Small intestine (tissue), 7 donors: ENCODE data around the gene TOLLIP. TPM values are rescaled to one million over a fixed set of nuclear protein-coding genes. Genes with fewer than 3 reads are reported as not detected.

Source experiments
- DNase-seq, 2 donors: peaks; one replicate each; pipeline versions ENCODE4 v3.0.0 to v3.0.0-alpha.2; 2013
- FAIRE-seq: peaks from 2 replicates; lab custom pipeline; 2012; peaks lifted over from hg19 to GRCh38; lab: Jason Lieb, UNC
- H3K27ac ChIP-seq, 3 donors: one replicate each; pipeline ENCODE4 v1.5.1; 2013; ENCODE audit warnings: low read length in 2 of 3, mild to moderate bottlenecking in 2 of 3, control low read depth in 1 of 3, inconsistent platforms in 1 of 3, low read depth in 1 of 3, moderate library complexity in 1 of 3
- H3K27me3 ChIP-seq, 3 donors: one replicate each; pipeline ENCODE4 v1.6.1; 2013; ENCODE audit warnings: low read length in 3 of 3, inconsistent platforms in 1 of 3; ENCODE audit not compliant: control insufficient read depth in 3 of 3, insufficient read depth in 3 of 3
- H3K36me3 ChIP-seq, 3 donors: one replicate each; pipeline ENCODE4 v1.6.1; 2013; ENCODE audit warnings: low read length in 3 of 3, inconsistent platforms in 1 of 3, low read depth in 1 of 3, mild to moderate bottlenecking in 1 of 3, moderate library complexity in 1 of 3; ENCODE audit not compliant: control insufficient read depth in 3 of 3, insufficient read depth in 2 of 3
- H3K4me1 ChIP-seq, 3 donors: one replicate each; pipeline ENCODE4 v1.6.1; 2013; ENCODE audit warnings: low read length in 2 of 3, inconsistent platforms in 1 of 3, low read depth in 1 of 3, mild to moderate bottlenecking in 1 of 3, moderate library complexity in 1 of 3; ENCODE audit not compliant: control insufficient read depth in 3 of 3, insufficient read depth in 2 of 3
- H3K4me3 ChIP-seq, 3 donors: one replicate each; pipeline ENCODE4 v1.5.1; 2013; ENCODE audit warnings: low read length in 3 of 3, control low read depth in 1 of 3, inconsistent platforms in 1 of 3, low read depth in 1 of 3, mild to moderate bottlenecking in 1 of 3, moderate library complexity in 1 of 3
- H3K9me3 ChIP-seq, 2 donors: one replicate each; pipeline ENCODE4 v1.6.1; 2013; ENCODE audit warnings: low read depth in 1 of 2, low read length in 1 of 2; ENCODE audit not compliant: control insufficient read depth in 2 of 2, insufficient read depth in 1 of 2
- WGBS, 3 donors: extraction: QIAGEN DNeasy Blood & Tissue Kit; methylation state at CpG; one replicate each; pipeline ENCODE4 v1.1.7; 2013; 5-methylcytosine and 5-hydroxymethylcytosine counted together
- polyA plus RNA-seq, 4 donors: library from polyadenylated mRNA; stranded (reverse) in 3 of 4; unstranded in 1 of 4; fragments of 200-250 nt in 3 of 4; fragments of 120-200 nt in 1 of 4; gene quantifications; one replicate each; pipeline versions ENCODE4 v1.2.1 to v1.2.3, GENCODE V29; 2013
- donor health status: healthy with polysubstance abuse.
- donor health status: control.
- donor health status: control.
- donor health status: Bipolar disorder and iron deficiency.
- donor health status: healthy.

Gene TOLLIP
- polyA plus RNA-seq, 4 donors, result 33.1 to 57.0 (median 41.0) TPM

DNA sequence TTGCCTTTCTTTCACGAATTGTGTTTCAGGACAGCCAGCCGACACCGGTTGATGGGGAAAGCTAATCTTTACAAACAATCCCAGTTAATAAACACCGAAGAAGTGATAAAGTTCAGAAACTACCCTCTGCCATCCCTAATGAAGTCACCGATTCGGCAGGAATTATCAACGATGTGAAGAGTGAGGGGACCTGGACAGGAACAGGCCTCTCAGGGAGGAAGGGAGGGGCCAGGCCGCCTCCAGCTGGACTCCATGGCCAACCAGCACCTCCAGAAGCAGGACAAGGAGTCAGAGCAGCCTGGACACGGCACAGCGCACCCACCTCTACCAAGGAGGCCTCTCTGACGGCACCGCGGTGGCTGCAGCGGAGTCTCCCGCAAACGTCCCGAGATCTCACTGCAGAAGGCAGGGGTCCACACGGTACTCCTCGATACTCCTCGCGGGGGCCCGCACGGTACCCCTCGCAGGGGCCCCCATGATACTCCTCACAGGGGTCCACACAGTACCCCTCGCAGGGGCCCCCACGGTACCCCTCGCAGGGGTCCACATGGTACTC, 3.9 kb downstream of the TOLLIP start:
- peaks cover 0 to 2% of the 10 kb centered on the region in 2 donors for H3K9me3 ChIP-seq
- DNase-seq (peak; percentile 43 to 68), FAIRE-seq (no peak)
- no peaks in the 10 kb centered on the region for H3K27me3 ChIP-seq
- peak overlapping the region in 2 of 3 donors; percentile 4 to 26 for H3K4me3 ChIP-seq
- H3K36me3 ChIP-seq, result peaks cover 0 to 65% (median 2%) of the 10 kb centered on the region in 3 donors
- peak overlapping the region; percentile 35 to 93 (median 64) for H3K27ac ChIP-seq
- H3K4me1 ChIP-seq, result peaks cover 8 to 75% (median 43%) of the 10 kb centered on the region in 3 donors
- WGBS, 3 donors, result 27 to 68% (median 57%) methylated on average over 27 of the region's 27 CpGs

DNA sequence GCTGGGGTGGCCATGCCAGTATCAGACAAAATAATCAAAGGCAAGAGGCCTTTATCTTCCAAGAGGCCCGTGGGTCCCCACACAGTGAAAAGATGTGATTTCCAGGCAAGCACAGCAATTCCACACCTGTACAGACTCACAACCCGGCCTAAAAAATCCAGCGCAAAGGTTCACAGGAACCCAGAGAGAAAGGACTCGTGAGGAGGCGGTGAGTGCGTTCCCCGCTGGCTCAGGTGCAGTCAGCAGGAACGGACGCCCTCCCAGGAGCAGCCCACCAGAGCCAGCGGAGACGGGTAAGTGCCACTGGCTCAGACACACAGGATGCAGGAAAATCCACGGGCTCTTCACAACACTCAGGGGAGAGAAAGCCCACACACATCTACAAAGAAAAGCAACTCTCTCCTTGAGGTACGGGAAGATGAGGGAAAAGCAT, 4.4 kb downstream of the TOLLIP start:
- DNase-seq (peak in 1 of 2 donors; percentile 57), FAIRE-seq (no peak)
- H3K4me1 ChIP-seq, result peaks cover 8 to 71% (median 42%) of the 10 kb centered on the region in 3 donors
- H3K27ac ChIP-seq, result peak overlapping the region; percentile 35 to 93 (median 64)
- no peaks in the 10 kb centered on the region for H3K9me3 ChIP-seq
- 29 to 65% (median 58%) methylated on average over 13 of the region's 13 CpGs for WGBS, 3 donors
- peak overlapping the region in 1 of 3 donors; percentile 26 for H3K4me3 ChIP-seq
- peaks cover 0 to 70% (median 2%) of the 10 kb centered on the region in 3 donors for H3K36me3 ChIP-seq
- no peaks in the 10 kb centered on the region for H3K27me3 ChIP-seq

- DNase-seq (peak; percentile 86 to 92), FAIRE-seq (no peak)
- H3K36me3 ChIP-seq, result peaks cover 0 to 75% (median 2%) of the 10 kb centered on the region in 3 donors
- peak overlapping the region in 1 of 3 donors; percentile 13 for H3K4me3 ChIP-seq
- peaks cover 8 to 78% (median 42%) of the 10 kb centered on the region in 3 donors for H3K4me1 ChIP-seq
- H3K9me3 ChIP-seq, result no peaks in the 10 kb centered on the region
- H3K27ac ChIP-seq, result peak overlapping the region; percentile 32 to 93 (median 51)
- H3K27me3 ChIP-seq, result no peaks in the 10 kb centered on the region
- 25 to 58% (median 35%) methylated on average over 14 of the region's 14 CpGs for WGBS, 3 donors
These were observed 5.1 kb downstream of the TOLLIP start for GRCh38 chr11:1304380-1304779.

DNA sequence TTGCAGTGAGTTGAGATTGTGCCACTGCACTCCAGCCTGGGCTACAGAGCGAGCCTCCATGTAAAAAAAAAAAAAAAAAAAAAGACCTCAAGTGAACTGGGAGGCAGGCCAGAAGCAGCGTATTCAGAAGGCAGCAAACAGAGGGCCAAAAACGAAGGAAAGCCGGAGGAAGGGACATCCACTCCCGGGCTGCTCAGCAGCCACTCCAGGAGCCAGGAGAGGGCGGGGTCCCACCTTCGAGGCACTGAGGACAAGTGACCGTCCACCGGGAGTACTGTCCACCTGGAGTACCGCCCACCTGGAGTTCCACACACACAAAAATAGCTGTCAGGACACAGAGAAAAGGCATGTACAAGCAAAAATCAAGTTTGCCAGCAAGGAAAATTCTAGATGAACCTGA, 5.5 kb downstream of the TOLLIP start:
- no peak for DNase-seq
- H3K27me3 ChIP-seq, result no peaks in the 10 kb centered on the region
- peaks cover 0 to 75% (median 2%) of the 10 kb centered on the region in 3 donors for H3K36me3 ChIP-seq
- H3K4me3 ChIP-seq, result peak overlapping the region in 1 of 3 donors; percentile 13
- FAIRE-seq, result no peak
- peaks cover 9 to 80% (median 43%) of the 10 kb centered on the region in 3 donors for H3K4me1 ChIP-seq
- H3K9me3 ChIP-seq, result no peaks in the 10 kb centered on the region
- H3K27ac ChIP-seq, result peak overlapping the region; percentile 32 to 93 (median 51)
- 27 to 52% (median 41%) methylated on average over 10 of the region's 10 CpGs for WGBS, 3 donors

- H3K9me3 ChIP-seq, result no peaks in the 10 kb centered on the region
- 70 to 80% (median 76%) methylated on average over 25 of the region's 25 CpGs for WGBS, 3 donors
- DNase-seq (peak in 1 of 2 donors; percentile 57), FAIRE-seq (no peak)
- H3K27ac ChIP-seq, result peak overlapping the region; percentile 9 to 93 (median 29)
- H3K4me3 ChIP-seq, result no peak overlapping the region
- H3K36me3 ChIP-seq, result peaks cover 0 to 80% (median 2%) of the 10 kb centered on the region in 3 donors
- H3K27me3 ChIP-seq, result no peaks in the 10 kb centered on the region
- peaks cover 11 to 86% (median 41%) of the 10 kb centered on the region in 3 donors for H3K4me1 ChIP-seq
These were observed 6.2 kb downstream of the TOLLIP start for GRCh38 chr11:1303126-1303821.

GRCh38 chr11:1302461-1303125, 6.8 kb downstream of the TOLLIP start:
- DNase-seq (no peak), FAIRE-seq (no peak)
- Histone ChIP-seq H3K27me3 (no peaks in the 10 kb centered on the region), H3K36me3 (peaks cover 0 to 80% (median 2%) of the 10 kb centered on the region in 3 donors), H3K9me3 (no peaks in the 10 kb centered on the region), H3K4me1 (peaks cover 11 to 86% (median 34%) of the 10 kb centered on the region in 3 donors), H3K4me3 (no peak overlapping the region), H3K27ac (peak overlapping the region in 1 of 3 donors; percentile 93)
- WGBS, 3 donors, result 52 to 63% (median 62%) methylated on average over 17 of the region's 17 CpGs

DNA sequence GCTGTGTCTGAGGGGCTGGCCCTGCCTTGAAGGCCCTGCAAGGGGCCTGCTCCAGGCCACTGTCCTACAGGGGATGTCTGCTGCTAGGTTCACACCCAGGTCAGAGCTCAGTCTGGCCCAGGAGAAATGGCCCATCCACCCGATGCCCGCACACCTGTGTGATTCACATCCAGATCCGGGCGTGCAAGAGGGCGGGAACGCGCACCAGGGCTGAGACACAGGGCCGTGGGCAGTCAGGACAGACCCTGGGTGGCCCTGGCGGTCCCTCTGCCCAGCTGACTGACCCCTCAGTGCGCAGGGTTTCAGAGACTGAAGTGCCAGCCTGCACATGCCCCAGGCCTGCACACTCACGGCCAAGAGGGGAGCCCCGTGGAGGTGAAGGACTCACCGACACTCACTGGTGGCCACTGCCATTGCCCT, 7.4 kb downstream of the TOLLIP start:
- no peak for FAIRE-seq

More for the DNA sequence above, 7.4 kb downstream of the TOLLIP start:
- WGBS, 3 donors, result 73 to 79% (median 76%) methylated on average over 13 of the region's 13 CpGs
- H3K27ac ChIP-seq, result no peak overlapping the region
- H3K9me3 ChIP-seq, result no peaks in the 10 kb centered on the region
- DNase-seq, result no peak
- no peak overlapping the region for H3K4me3 ChIP-seq
- H3K27me3 ChIP-seq, result no peaks in the 10 kb centered on the region
- peaks cover 0 to 80% (median 2%) of the 10 kb centered on the region in 3 donors for H3K36me3 ChIP-seq
- H3K4me1 ChIP-seq, result peaks cover 14 to 86% (median 28%) of the 10 kb centered on the region in 3 donors
